NCI-H2171 treated with DMSO at 0.1 percent for 48 hours (cell line): ENCODE measurements around the gene VDAC2.
"Not testable (repeated sequence)": the region's sequence is repeated elsewhere in the genome, so short reads cannot be mapped to it uniquely, and the experiment has no call there.

Source experiments
- DNase-seq: peaks from one replicate; lab custom pipeline; 2025; lab: John Stamatoyannopoulos, UW

The VDAC2 gene

DNA sequence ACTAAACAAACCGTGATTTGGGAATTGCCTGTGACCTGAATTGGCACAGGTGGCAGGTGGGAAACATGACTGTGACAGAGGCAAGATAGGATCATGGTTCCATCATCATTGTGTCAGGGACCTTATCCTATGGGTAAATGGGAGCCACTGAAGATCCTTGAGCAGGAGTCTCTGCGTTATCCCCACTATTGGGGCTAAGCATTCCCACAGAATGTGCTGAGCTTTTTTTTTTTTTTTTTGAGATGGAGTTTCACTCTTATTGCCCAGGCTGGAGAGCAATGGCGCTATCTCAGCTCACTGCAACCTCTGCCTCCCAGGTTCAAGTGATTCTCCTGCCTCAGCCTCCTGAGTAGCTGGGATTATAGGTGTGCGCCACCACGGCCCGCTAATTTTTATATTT lies 10.6 kb upstream of the VDAC2 start:
- DNase-seq, result not testable (repeated sequence)

DNA sequence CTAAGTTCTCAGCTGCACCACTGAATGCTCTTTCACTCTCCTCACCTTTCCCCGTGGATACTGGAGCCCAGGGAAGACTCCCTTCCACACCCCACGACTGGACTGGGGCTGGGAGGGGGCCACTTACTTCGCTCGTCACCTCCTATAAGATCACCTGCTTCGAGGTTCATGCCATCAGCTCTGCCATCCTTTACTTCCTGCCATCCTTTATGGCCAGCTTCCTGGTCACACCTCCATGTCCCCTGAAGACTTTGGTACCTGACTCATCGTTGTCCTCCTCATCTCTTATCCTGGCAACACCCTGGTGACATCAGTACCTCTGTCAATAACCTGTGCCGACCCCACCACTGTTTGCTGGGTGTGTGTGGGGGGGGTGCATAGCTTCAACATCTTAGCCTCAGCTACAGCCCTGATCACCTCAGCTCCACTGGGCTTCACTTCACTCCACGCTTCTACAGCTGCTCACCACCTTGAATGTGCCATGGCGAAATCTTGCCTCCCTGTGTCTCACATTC lies 8.7 kb upstream of the VDAC2 start:
- DNase-seq, result no peak

DNA sequence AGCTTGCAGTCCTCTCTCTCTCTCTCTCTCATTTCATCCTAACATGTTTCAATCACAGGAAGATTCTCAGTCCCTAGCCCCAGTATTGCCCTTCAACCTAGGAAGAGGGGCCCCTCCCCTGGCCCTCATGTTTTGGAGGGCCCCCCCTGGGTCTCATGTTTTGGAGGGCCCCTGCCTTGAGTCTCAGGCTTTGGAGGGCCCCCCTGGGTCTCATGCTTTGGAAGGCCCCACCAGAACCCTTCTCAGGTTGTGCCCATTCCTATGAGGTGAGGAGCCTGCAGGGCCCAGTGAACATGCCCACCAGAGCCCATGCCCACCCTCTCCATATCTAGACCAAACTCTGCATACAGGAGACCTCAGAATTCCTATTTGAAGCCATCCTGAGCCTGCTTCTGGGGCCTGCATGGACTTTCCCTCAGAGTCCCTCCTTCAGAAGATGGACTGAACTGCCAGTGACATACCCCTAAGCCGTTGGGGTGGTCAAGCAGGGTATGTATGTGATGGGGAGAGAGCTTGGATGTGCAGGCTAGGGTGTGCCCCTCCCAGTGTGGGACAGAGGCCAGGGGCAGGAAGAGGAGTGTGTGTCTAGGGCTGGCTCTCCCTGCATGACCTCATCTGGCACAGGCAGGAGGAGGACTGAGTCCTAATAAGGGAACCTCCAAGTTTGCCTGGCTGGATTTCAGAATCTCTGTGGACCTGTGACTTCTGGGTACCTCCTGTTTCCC lies 8.1 kb upstream of the VDAC2 start:
- DNase-seq, result no peak

DNA sequence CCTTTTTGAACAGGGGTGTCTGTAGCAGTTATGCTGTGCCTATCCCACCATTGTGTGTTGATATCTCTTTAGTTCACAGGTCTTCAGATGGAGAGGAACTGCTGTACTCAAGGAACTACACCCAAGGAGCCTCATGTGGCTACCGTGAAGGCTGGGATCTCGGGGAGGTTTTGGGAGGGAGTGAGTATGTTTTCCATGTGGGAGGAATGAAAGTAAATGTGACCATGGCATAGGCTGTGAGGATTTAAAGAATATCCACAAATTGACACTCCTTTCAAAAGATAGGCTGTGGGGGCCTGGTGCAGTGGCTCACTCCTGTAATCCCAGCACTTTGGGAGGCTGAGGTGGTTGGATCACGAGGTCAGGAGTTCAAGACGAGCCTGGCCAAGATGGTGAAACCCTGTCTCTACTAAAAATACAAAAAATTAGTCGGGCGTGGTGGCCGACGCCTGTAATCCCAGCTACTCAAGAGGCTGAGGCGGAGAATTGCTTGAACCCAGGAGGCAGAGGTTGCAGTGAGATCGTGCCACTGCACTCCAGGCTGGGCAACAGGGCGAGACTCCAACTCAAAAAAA lies 7.5 kb upstream of the VDAC2 start:
- not testable (repeated sequence) for DNase-seq

DNA sequence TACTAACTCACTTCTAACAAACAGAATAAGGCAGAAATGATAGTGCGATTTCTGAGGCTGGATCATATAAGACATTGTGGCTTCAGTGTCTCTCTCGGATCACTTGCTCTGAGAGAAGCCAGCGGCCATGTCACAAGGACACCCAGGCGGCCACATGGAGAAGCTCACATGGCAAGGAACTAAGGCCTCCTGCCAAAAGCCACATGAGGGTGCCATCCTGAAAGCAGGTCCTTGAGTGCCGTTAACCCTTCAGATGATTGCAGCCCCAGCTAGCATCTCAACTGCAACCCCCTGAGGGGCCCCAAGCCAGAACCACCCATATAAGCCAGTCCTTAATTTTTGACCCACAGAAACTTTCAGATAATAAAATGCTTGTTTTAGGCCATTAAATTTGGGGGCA lies 6.9 kb upstream of the VDAC2 start:
- no peak for DNase-seq

DNA sequence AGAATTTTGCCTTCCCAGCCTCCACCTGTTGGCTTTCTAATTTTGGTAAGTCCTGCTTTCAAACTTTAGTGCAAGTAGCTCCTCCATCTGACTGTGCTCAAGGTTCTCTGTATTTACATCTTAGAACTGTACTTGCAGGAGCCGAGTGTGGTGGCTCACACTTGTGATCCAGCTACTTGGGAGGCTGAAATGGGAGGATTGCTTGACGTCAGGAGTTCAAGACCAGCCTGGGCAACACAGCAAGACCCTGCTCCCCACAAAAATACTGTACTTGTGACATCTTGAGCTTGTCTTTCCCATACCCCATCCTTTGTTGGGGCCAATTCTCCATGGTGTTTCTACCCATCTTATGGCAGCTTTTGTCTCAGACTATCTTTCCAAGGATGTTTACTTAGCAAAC lies 4.7 kb upstream of the VDAC2 start:
- DNase-seq, result no peak

DNA sequence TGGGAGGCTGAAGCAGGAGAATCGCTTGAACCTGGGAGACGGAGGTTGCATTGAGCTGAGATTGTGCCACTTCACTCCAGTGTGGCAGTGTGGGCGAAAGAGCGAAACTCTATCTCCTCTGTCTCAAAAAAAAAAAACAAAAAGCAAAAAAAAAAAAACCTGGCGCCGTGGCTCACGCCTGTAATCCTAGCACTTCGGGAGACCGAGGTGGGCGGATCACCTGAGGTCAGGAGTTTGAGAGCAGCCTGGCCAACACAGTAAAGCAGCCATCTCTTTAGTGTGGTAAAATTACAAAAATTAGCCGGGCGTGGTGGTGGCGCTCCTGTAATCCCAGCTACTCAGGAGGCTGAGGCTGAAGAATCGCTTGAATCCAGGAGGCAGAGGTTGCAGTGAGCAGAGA lies 4.0 kb upstream of the VDAC2 start:
- peak; percentile 25 for DNase-seq

DNA sequence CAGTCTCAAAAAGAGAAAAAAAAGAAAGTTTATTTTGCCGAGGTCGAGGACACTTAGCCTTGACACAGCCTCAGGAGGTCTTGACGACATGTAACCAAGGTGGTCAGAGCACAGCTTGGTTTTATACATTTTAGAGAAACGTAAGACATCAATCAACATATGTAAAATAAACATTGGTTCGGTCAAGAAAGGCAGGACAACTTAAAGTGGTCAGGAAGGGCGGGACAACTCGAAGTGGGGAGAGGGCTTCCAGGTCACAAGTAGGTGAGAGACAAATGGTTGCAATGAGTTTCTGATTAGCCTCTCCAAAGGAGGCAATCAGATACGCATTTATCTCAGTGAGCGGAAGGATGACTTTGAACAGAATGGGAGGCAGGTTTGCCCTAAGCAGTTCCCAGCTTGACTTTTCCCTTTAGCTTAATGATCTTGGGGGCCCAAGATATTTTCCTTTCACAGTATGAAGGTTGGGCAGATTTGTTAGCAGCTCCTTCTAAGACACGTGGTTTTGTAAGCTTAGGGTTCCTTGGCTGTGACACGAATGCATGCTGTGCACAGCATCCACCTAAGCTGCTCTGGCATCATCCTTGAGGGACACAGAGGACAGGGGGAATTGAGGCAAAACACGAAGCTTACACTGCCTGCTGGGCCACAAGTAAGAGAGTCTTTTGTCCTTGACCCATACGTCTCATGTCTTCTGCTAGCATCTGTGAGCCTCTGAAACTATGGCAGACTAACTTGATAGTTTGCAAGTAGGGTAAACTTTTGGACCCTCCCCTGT lies 3.3 kb upstream of the VDAC2 start:
- DNase-seq, result no peak

DNA sequence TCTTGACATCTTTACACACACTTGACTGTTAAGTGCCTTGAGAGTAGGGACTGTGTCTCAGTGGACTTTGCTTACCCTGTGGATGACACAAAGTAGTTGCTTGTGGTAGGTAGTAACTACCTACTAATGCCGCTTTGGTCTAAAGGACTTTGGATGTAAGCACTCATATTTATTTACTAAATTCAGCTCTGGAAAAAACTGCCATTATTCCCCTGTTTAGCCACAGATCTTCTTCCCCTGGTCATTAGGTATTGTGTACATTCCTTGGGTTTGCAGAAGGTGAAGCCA lies 2.8 kb upstream of the VDAC2 start:
- DNase-seq, result no peak

DNA sequence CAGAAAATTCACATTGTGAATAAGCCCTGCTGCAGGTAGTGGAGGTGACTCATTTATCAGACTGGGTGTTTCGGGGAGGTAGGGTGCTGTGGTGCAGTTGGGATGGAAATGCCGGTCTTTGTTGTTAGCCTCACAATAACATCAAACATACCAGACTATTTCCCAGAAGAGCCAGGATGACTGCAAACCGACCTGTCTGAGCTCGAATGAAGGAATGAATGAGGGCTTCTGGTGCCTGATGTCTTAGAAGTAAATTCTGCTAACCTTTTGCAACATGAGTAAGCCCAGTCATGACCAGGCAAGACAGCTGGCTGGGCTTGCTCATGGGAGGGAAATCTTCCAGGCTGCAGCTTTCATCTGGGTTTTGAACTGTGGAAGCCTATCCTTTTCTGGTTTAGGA lies 2.4 kb upstream of the VDAC2 start:
- DNase-seq, result peak; percentile 7

DNA sequence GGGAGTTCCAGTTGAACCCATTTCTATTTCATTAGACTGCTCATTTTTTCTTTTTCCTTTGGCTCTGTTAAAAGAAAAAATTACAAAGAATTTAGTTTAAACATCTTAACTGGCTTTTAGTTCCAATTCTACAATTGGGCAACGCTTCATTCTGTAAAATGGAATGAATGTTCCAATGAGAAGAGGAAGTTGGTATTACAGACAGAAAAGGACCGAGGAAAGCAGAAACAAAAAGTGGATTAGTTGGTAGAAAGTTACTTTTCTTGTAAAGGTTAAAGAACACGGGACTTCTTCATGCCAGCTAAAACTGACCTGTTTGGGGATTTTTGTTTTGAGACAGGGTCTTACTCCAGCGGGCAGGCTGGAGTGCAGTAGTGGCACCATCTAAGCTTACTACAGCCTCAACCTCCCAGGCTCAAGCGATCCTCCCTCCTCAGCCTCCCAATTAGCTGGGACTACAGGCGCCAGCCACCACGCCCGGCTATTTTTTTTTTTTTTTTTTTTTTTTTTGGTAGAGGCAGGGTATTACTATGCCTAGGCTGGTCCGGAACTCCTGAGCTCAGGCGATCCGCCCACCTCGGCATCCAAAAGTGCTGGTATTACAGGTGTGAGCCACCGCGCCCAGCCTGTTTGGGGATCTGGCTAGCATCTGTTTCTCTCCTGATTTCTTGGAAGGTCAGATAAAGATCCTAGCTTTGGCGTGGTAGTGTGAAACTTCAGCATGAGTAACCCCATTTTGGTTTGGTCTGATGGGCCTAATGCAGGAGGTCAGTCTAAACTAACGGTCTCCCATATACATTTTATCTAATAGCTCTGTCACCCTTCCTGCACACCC lies 1.3 kb upstream of the VDAC2 start:
- peak; percentile 25 for DNase-seq

DNA sequence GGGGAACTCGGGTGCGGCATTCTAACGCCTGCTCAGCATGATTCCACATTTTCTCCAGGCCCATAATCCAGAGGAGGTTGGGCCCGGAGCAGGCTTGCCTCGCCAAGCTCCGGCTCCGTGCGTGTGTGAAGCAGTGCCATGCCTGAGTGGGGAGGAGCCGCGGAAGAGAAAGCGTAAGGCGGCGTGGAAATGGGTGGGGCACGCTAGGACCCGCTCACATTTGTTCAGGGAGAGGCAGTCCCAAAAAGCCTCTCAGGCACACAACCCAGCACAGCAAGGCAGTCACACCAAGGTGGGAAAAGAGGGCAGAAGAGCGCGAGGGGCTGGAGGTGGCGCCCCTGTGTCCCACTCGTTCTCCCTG lies 695 bp upstream of the VDAC2 start:
- peak; percentile 69 for DNase-seq

DNA sequence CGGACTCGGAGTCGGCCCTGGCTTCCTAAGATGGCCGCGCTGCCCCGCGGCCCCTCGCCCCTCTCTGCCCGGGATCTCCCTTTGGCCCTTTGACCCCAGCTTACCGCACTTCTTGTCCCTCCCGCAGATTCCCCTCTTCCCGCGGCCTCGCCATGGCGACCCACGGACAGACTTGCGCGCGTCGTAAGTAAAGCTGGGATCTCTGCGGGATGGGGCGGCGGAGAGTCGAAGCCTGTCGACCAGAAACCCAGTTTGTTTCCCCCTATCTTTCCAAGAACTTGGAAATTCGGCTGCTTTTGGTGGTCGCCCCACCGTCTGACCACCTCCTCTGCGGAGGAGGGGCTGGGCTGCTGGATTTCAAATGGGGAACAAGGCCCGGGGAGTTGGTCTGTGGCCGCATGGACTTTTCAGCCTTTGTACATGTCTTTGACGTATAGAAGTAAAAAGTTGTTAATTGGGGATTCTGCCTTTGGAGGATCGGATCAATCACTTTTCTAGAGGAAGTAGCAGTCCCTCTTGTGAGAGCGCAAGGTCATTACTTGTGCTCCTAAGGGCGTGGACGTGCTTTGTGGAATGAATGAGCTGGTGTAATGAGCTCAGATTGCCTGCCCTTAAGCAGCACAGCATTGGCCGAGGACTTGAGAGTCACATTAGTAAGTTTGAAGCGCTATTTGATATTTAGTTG lies 553 bp downstream of the VDAC2 start:
- no peak for DNase-seq

DNA sequence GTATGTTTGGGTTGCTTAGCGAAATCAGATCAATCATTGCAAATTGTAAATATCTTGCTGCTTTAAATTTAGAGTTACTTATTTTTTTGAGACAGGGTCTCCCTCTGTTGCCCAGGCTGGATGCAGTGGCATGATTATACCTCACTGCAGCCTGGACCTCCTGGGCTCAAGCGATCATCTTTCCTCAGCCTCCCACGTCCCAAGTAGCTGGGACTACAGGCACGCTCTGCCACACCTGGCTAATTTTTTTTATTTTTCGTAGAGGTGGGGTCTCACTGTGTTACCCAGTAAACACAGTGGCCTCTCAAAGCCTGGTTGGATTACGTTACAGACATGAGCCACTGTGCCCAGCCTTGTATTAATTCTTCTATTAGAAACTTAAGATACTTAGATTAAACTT lies 1.7 kb downstream of the VDAC2 start:
- no peak for DNase-seq

DNA sequence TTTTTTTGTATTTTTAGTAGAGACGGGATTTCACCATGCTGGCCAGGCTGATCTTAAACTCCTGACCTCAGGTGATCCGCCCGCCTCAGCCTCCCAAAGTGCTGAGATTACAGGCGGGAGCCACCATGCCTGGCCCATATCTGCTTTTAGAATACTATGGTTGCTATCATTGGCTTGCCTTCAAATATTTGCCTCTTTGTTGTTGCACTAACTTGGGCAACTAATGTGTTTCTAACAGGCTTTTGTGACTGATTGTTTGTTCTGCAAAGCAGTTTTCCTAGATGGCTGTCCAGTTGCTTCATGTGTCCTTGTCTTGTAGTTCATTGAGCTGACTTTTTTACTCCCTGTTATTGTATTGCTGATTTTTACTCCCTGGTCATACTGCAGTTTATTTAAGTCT lies 9.7 kb downstream of the VDAC2 start:
- no peak for DNase-seq

DNA sequence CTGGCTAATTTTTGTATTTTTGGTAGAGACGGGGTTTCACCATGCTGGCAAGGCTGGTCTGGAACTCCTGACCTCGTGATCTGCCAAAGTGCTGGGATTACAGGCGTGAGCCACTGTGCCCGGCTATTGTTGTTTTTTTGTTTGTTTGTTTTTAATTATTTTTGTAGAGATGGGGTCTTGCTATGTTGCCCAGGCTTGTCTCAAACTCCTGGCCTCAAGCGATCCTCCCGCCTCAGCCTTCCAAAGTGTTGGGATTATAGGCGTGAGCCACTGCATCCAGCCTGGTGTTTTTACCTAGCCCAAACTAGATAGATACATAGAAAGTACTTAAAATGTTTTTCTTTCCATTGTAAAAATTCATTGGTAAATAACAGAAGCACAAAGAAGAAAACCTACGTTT lies 10.9 kb downstream of the VDAC2 start:
- not testable (repeated sequence) for DNase-seq

DNA sequence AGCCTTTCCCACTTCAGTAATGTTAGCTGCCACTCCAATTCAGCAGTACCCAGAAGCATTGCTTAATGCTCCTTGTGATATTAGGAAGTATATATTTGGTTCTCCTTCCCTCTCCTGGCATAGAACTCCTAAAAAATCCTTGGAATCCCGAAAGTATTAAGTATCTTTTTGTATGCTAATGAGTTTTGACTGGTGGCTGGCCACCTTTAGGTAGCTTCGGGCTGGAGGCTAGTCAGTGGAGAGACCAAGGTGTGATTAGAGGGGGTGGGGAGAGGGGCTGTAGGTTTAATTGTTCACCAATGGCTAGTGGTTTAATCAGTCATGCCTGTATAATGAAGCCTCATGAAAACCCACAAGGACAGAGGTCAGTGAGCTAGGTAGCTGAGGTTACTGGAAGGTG lies 12.9 kb downstream of the VDAC2 start:
- no peak for DNase-seq

DNA sequence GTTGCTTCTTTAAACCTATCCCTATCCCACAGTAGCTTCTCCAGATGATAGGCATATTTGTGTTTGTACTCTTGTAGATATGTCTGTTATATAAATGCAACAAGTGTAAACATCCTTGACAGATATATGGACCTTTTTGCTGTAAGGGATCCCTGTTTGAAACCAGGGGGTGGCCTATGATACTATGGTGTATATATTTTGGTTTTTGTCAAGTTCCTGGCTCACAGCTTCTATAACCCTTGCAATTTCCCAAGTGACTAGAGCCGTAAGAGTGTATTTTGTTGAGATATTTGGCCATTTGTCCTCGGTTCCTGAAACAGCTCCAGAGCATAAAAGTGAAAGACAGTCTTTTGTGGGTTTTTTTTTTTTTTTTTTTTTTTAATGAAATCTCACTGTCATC lies 15.5 kb downstream of the VDAC2 start:
- no peak for DNase-seq

DNA sequence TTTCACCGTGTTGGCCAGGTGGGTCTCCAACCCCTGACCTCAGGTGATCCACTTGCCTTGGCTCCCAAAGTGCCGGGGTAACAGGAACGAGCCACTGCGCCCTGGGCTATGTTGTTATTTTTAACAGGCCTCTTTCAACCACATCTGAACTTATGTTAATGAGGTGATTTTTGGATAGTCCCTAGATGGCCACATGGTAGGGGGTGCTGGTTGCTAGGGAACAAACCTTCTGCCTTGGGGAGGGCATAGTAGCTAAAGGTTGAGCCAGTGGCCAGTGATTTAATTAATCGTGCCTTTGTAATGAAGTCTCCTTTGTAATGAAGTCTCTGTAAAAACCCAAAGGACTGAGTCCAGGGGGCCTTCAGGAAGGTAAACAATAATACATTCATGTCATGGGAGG lies 16.1 kb downstream of the VDAC2 start:
- no peak for DNase-seq

DNA sequence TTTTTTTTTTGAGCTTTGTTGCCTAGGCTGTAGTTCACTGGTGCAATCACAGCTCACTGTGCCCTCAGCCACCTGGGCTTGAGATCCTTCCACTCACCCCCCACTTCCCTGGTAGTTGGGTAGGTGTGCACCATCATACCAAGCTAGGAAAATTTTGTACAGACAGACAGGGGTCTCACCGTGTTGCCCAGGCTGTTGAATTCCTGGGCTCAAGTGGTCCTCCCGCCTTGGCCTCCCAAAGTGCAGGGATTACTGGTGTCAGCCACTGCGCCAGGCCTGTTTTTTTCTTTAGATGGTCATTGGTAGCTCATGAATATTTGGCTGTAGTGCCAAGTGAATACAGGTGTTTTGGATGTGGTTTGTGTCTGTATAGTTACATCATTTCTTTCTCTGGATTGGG lies 17.7 kb downstream of the VDAC2 start:
- no peak for DNase-seq

DNA sequence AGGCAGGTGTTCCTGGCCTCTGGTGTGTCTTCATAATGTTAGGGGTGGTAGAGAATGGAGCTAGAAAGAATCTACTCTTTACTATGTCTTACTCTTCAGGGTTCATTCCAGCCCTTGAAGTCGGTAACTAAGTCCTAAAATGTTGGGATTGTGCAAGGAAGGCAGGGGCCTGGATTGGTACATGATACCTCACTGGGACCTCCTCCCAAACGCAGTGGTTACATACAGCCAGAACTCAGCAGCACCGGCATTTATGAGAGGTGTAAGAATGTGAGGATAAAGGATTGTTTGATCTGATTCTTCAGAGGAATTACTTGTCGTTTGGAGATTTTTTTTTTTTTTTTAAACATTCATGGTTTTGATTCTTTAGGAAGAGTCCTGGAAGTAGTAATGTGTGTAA lies 18.2 kb downstream of the VDAC2 start:
- DNase-seq, result no peak

DNA sequence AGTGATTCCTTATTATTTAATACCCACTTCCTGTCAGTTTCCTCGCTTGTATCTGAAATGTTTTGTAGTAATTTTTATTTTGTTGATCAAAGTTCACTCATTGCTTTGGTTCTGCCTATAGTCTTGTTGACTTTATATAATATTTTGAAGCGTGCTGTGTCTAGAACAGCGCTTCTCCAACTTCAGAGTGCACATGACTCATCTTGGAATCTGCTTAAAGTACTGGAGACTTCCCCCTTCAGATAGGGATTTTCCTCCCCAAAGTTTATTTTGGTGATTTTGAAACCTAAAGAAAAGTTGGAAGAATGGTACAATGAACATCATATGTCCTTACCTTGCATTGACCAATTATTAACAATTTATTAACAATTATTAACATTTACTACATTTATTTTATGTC lies 19.4 kb downstream of the VDAC2 start:
- DNase-seq, result no peak
